NCI-H2081 treated with DMSO at 0.1 percent for 48 hours (cell line): ENCODE data around the gene CLEC2B.

Experiments used
- DNase-seq: peaks from one replicate; lab custom pipeline; 2025; lab: John Stamatoyannopoulos, UW

Gene CLEC2B

GRCh38 chr12:9808504-9808903, 60.6 kb downstream of the CLEC2B start:
- DNase-seq, result no peak

GRCh38 chr12:9806714-9807113, 62.4 kb downstream of the CLEC2B start:
- DNase-seq, result no peak

- DNase-seq, result no peak
These were observed 63.3 kb downstream of the CLEC2B start for GRCh38 chr12:9805883-9806282.
